ENCODE results near the gene SPATA33. TPM values are rescaled to one million over a fixed set of nuclear protein-coding genes. Genes with fewer than 3 reads are reported as not detected.
"Not testable (repeated sequence)": the region's sequence is repeated elsewhere in the genome, so short reads cannot be mapped to it uniquely, and the experiment has no call there.

SPATA33 gene
- total RNA-seq, 1 donor: 2.7 TPM

DNA sequence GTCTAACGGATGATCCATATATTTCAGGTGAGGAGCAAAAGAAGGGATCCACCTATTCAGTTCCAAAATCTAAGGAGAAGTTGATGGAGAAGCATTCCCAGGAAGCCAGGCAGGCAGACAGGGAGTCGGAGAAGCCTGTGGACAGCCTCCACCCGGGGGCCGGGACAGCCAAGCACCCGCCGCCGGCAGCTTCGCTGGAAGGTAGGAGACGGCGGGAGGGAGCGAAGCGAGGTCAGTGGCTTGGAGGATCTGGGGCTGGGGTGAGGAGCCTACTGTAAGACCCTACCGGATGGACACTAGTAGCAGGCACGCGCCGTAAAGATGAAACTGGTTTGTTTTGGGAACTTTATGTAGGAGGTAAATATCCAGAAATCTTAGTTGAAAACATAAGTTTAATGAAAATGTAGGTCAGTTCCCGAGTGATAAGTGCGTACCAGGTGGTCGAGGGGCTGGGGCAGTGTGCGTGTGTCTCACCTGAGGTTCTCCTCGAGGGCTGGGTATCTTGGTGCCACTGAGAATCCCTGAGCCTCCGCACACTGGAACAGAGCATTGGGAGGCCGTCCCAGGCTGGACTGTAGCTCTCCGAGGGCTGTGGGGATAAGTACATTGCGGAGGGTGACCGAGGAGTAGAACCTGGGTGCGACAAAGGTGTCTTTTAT lies 714 bp downstream of the SPATA33 start:
- DNase-seq (ENCODE audit: low read depth in 2 of 3, low spot score in 2 of 3): no peak

DNA sequence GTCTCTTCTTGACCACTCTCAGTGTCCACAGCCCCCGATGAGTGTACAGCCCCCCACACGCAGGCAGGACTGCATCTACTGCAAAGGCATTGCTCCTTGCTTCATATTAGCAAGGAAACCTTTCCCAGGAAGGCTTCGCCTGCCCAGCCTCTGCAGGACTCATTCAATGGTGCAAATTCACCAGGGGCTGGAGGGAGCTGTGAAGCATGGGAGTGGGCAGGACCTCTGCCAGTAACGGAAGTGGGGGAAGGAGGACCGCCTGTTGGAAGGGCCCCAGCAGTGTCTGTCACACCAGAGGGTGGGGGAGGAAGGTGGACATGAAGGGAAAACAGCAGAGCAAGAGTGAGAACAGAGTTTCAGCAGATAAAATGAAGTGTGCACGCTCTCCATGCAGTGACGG lies 2.5 kb downstream of the SPATA33 start:
- DNase-seq (ENCODE audit: low read depth in 2 of 3, low spot score in 2 of 3): no peak

DNA sequence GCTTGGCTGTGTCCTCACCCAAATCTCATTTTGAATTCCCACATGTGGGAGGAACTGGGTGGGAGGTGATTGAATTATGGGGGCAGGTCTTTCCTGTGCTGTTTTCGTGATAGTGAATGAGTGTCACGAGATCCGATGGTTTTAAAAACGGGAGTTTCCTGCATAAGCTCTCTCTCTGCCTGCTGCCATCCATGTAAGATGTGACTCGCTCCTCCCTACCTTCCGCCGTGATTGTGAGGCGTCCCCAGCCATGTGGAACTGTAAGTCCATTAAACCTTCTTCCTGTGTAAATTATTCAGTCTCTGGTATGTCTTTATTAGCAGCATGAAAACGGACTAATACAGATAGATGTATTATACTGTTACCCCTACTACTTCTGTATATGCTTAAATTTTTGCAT lies 3.6 kb downstream of the SPATA33 start:
- DNase-seq (ENCODE audit: low read depth in 2 of 3, low spot score in 2 of 3): no peak

DNA sequence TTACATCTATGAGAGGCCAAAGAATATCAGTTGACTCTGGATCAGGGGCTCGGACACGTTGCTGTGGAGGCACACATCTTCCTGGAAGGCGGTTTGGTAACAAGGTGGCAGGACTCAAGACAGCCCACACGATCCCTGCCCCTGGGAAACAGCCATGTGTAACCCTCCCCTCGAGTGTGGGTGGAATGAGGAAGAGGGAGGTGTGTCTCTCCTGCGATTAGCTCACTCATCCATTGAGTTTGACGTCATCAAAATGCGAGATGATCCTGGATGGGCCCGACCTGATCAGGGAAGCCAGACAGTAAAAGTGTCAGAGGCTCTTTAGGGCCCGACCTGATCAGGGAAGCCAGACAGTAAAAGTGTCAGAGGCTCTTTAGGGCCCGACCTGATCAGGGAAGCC lies 6.6 kb downstream of the SPATA33 start:
- not testable (repeated sequence) for DNase-seq (ENCODE audit: low read depth in 2 of 3, low spot score in 2 of 3)

DNA sequence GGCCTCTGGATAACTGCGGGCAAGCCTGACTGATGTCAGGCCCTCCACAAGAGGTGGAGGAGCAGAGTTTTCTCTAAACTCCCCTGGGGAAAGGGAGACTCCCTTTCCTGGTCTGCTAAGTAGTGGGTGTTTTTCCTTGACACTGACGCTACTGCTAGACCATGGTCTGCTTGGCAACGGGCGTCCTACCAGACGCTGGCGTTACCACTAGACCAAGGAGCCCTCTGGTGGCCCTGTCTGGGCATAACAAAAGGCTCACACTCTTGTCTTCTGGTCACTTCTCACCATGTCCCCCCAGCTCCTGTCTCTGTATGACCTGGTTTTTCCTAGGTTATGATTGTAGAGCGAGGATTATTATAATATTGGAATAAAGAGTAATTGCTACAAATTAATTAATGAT lies 9.4 kb downstream of the SPATA33 start:
- not testable (repeated sequence) for DNase-seq (ENCODE audit: low read depth in 2 of 3, low spot score in 2 of 3)

DNA sequence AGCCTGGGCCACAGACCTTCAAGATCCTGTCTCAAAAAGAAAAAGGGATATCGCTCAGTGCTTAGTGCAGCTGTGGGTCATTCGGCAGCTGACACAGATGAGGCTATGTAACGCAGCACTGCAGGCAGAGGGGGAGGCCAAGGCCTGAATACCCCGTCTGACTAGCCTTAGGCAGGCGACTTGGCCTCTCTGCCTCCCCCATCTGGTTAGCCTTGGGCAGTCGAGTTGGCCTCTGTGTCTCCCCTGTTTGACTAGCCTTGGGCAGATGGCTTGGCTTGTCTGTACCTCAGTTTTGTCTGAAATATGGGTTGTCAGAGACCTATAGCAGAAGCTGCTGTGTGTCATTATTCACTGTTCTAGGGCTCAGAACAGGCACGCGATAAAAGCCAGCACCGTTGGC lies 10.0 kb downstream of the SPATA33 start:
- DNase-seq (ENCODE audit: low read depth in 2 of 3, low spot score in 2 of 3): no peak

DNA sequence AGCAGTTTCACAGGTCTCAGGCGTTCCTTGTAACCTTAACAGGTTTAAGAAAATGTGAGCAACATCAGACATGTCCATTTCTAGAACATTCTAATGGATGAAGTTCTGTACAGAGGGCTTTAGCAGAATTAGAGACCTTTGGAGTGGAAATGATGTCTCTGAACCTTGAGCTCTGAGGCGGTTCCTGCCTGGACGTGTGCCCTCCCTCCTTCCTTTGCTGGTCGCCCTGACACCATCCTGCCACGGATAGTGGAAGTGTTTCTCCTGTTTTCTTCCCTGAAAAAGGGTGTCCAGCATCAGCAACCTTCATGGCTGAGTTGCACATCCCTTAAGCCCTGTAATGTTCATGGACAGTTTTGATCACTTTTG lies 11.1 kb downstream of the SPATA33 start:
- DNase-seq (ENCODE audit: low read depth in 2 of 3, low spot score in 2 of 3): no peak

DNA sequence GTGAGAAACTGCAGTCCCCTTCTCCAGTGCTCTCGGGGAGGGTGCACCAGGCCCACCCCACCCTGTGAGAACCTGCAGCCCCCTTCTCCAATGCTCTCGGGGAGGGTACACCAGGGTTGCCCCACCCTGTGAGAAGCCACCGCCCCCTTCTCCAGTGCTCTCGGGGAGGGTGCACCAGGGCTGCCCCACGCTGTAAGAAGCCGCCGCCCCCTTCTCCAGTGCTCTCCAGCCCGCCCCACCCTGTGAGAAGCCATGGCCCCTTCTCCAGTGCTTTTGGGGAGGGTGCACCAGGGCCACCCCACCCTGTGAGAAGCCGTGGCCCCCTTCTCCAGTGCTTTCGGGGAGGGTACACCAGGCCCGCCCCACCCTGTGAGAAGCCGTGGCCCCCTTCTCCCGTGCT lies 12.1 kb downstream of the SPATA33 start:
- no peak for DNase-seq (ENCODE audit: low read depth in 2 of 3, low spot score in 2 of 3)

DNA sequence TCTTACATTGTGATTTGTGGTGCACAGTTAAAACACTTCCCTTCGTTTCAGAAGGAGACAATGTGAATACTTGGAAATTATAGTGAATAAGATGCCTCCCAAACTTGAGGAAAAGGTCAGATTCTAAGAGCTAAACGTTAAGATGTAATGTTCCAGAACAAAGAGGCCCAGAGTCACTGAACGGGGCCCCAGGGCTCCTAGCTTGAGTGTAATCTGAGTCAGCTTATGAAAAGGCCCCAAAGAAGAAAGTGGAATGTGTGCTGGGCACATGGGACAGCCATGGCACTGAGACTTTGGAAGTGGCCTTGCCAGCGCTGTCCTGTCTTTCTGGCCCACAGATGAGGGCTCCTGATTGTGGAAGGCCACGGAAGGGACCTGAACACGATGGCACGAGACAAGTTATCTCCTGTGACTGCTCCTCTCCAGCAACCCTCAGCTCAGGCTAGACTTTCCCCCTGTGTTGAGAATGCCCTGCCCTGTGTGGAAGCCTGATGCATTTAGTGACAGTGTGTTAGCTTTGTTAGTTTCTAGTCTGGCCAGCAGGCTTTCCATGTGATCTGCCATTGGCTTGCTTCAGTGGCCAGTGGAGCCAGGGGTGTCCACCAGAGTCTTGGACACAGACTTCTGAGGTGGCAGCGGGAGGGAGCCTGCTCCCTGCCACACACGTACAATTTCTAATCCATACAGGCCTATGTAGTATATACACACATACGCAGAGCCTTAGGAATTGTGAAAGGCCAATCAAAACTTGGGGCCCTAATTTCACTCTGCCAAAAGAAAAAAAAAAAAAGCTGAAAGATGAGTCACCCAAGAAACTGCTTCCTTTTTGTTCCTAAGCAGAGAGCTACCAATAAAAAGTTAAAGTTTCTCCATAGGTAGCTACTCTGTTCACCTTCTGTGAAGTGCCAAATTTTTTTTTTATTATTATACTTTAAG lies 13.1 kb downstream of the SPATA33 start:
- peak in 1 of 3 donors; percentile 26 for DNase-seq (ENCODE audit: low read depth in 2 of 3, low spot score in 2 of 3)

DNA sequence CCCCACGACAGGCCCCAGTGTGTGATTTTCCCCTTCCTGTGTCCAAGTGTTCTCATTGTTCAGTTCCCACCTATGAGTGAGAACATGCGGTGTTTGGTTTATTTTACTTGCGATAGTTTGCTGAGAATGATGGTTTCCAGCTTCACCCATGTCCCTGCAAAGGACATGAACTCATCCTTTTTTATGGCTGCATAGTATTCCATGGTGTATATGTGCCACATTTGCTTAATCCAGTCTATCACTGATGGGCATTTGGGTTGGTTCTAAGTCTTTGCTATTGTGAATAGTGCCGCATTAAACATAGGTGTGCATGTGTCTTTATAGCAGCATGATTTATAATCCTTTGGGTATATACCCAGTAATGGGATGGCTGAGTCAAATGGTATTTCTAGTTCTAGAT lies 13.9 kb downstream of the SPATA33 start:
- DNase-seq (ENCODE audit: low read depth in 2 of 3, low spot score in 2 of 3): not testable (repeated sequence)

DNA sequence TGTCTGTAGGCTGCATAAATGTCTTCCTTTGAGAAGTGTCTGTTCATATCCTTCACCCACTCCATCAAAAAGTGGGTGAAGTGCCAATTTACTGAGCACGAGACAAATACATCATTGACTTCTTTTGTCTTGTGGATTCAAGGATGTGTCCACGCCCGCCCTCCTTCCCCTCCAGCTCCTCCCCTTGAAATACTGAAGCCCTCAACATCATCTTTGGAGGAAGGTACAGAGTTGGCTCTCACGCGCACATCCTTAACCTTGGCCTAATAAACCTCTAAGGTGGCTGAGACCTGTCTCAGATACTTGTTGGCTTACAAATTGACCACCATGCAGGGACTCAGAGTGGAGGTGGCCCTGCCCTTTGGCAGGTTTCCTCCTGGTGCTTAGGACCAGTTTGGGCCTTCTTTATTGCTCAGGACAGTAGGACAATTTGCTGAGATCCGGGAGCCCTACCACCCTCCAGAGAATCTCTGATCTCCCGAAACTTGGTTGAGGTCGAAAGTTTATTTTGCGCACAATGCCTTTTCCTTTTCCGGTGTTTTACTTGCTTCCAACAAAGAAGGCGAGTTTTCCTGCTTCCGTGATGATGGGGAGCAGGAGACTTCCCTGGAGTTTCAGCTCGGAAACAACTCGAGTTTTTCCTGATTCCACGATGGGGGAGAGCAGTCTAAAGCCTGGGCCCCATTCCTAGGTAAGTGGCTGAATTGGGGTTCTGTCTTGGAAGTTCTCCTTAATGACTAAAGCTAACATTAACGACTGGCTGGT lies 14.7 kb downstream of the SPATA33 start:
- DNase-seq (ENCODE audit: low read depth in 2 of 3, low spot score in 2 of 3): no peak

DNA sequence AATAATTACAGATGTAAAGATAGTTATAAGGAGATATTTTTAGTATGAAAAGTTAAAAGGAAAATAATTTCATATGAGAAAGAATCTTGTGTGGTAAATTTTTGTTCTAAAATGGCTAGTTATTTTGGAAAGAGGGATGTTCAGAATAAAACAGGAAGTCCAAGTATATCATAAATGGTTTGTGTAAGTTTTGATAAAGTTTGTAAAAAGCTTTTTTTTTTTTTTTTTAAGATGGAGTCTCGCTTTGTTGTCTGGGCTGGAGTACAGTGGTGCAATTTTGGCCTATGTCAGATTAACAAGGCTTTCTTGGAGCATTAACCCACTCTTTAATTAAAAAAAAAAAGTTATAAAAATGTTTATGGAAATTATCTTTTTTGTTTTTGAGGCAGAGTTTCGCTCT lies 20.6 kb downstream of the SPATA33 start:
- DNase-seq (ENCODE audit: low read depth in 2 of 3, low spot score in 2 of 3): no peak

DNA sequence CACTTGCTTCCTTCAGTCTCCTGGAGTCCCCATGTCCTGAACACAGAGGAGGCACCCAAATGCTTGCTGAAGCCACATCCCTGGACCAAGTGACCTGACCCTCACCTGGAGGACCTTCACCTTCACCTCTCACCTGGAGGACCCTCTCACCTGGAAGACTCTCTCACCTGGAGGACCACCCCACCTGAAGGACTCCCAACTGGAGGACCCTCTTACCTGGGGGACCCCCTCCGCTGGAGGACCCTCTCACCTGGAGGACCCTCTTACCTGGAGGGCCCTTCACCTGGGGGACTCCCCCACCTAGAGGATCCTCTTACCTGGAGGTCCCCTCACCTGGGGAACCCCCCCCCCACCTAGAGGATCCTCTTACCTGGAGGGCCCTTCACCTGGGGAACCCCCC lies 28.3 kb downstream of the SPATA33 start:
- no peak for DNase-seq (ENCODE audit: low read depth in 2 of 3, low spot score in 2 of 3)

DNA sequence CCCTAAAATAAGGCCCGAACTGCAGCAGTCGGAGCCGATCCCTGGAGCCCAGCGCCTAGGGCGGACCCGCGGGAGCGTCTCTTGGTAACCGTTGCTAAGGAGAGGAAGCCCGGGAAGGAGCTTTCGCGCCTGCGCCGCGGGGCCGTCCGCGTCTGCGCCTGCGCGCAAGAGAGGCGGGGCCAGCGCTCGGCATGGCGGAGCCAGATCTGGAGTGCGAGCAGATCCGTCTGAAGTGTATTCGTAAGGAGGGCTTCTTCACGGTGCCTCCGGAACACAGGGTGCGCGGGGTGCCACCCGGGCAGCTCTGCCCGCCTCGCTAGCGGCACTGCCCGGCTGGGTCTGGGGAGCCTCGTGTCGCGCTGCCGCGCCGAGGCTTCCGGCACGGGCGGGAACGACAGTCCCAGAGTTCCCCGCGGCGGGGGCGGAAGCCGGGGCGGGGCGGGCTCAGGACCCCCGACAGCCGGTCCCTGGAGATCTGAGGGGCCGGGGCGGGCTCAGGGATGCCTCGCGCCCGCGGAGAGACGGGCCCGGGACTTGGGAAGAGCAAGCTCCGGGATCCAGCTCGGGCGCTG lies 29.0 kb downstream of the SPATA33 start, which contains the start of gene CDK10:
Gene CDK10, plus strand, starts transcription at position 170 of the 572 bp plus-strand sequence. Its CDS starts 22 bp downstream, at position 192.
- peak; percentile 86 to 88 (median 87) for DNase-seq (ENCODE audit: low read depth in 2 of 3, low spot score in 2 of 3)

DNA sequence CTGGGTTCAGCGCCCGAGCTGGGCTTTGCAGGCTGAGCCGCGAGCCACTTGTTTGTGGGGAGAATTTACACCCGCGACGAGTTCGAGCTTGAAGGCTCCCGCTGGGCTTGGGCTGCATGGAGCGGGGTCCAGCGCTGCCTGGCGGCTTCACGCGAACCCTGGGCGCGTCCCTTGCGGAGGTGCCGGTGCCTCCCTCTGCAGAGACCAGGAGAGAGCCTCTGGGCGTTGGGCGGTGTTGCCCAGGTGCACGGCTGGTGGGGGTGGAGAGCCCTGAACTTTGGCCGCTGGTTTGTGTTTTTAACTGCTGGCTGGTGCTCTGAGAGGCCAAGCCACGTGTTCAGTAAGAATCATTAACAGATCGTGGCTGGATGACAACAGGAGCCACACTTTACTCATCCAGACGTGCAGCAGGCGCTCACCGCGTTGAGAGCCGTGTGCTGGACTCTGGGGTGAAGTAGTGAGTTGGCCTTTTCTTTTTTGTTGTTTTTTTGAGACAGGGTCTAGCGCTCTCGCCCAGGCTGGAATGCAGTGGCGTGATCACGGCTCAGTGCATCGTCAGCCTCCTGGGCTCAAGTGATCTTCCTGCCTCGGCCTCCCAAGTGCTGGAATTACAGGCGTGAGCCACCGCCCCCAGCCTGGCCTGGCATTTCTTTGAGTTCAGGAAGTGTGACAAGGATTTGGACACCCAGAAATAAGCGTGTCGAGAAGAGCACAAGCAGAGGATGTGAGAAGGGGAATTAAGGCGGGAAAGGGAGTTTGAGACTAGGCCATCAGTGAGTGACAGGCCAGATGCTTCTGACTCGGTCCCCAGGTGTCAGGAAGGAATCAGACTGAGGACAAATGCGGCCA lies 29.7 kb downstream of the SPATA33 start:
- peak in 1 of 3 donors; percentile 35 for DNase-seq (ENCODE audit: low read depth in 2 of 3, low spot score in 2 of 3)

DNA sequence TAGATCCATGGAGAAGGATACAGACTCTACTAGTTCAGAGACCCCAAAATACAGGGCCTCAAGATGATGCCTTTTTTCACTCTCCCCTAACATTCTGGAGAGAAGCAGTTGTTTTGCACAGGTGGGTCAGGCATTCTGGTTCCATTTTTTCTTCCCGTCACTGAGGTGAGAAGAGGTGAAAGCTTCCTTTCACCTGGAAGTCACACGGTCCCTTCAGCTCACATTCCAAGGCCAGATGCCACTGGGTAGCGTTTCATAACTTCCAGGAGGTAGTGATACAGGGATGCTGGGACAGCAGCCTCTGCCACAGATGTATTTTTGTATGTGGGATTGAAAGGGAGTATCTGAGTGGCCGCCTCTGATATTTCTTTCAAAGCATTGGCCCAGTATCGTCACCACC lies 30.8 kb downstream of the SPATA33 start:
- no peak for DNase-seq (ENCODE audit: low read depth in 2 of 3, low spot score in 2 of 3)

DNA sequence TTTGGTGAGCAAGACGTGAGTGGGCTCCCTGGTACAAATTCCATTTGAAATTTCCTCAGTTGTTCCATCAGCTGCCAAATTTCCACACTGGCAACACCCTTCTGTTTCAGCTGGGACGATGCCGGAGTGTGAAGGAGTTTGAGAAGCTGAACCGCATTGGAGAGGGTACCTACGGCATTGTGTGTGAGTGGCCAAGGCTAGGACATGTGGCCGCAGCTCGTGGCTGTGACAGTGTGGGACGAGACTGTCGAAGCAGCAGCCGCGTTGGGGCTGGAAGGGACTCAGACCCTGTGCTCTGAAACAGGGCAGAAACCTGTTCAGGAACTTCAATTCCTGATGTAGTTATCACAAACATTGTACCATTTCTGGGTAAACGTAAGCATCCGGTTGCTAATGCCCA lies 31.5 kb downstream of the SPATA33 start:
- DNase-seq (ENCODE audit: low read depth in 2 of 3, low spot score in 2 of 3): no peak

DNA sequence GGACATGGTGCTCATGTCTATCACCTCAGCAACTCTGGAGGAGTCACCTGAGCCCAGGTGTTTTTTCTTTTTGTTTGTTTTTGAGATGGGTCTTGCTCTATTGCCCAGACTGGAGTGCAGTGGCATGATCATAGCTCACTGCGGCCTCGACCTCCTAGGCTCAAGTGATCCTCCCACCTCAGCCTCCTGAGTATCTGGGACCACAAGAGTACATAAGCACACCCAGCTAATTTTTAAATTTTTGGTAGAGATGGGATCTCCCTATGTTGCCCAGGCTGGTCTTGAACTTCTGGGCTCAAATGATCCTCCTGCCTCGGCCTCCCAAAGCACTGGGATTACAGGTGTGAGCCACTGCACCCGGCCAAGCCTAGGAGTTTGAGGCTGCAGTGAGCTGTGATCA lies 32.0 kb downstream of the SPATA33 start:
- not testable (repeated sequence) for DNase-seq (ENCODE audit: low read depth in 2 of 3, low spot score in 2 of 3)

DNA sequence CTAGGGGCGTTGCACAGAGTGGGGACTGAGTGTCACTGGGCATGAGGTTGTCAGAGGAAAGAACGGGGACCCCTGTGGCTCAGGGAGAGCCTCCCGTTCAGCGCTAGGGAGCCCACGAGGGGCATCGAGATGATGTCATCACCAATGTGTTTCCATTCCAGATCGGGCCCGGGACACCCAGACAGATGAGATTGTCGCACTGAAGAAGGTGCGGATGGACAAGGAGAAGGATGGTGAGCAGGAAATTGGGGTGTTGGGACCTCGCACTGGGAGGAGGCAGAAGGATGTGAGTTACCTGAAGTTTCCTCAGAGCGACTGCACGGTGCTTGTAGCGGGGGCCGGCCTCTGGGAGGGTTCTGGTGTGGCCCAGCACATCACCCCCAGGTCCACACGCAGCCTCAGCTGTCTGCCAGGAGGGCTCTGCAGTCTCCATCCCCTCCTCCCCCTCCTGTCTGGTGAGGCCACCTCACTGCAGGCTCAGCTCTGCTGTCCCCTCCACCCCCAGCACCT lies 32.8 kb downstream of the SPATA33 start:
- DNase-seq (ENCODE audit: low read depth in 2 of 3, low spot score in 2 of 3): no peak
